Fibroblast of villous mesenchyme (primary cell): Measurements from ENCODE around the gene LNPEP. TPM values are rescaled to one million over a fixed set of nuclear protein-coding genes. Genes with fewer than 3 reads are reported as not detected.
"Not testable (repeated sequence)": the region's sequence is repeated elsewhere in the genome, so short reads cannot be mapped to it uniquely, and the experiment has no call there.

Source experiments
- DNase-seq: peaks from one replicate; pipeline ENCODE4 v3.0.0-alpha.2; 2010; ENCODE audit warnings: low read depth
- H3K4me3 ChIP-seq: 2 replicates; pipeline ENCODE4 v1.5.1; 2011; ENCODE audit warnings: low read depth, mild to moderate bottlenecking, low read length
- CTCF ChIP-seq: IDR thresholded peaks from 2 replicates; pipeline ENCODE4 v1.5.1; 2012; ENCODE audit warnings: low read depth, mild to moderate bottlenecking, low read length; ENCODE audit not compliant: insufficient read depth
- total RNA-seq: library from RNA; depleted of rRNA; stranded (reverse); fragments of >200 nt; gene quantifications from 2 replicates; pipeline ENCODE4 v1.2.3, GENCODE V29; 2012

Gene LNPEP
- total RNA-seq, 1 donor: 42.7 TPM

DNA sequence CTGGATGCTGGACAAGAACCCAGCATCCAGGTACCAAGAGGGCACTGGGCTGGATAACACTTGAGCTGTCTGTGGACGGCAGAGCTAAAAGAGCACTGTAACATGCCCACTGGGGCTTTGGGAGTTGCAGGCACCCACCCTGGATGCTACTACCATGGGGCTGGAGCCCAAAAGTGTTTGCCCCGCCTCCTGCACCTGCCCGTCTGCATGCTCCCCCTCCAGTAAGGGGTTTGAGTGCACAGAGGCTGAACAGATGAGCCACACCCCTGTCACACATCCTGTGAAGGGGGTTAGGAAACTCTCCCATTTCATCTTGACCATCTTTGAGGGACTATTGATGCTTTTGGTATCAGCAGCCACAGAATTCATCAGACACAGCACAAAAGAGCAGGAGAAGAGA is 137.5 kb downstream of the LNPEP start:
- H3K4me3 ChIP-seq: no peak overlapping the region
- TF ChIP-seq CTCF: no peak
- no peak for DNase-seq

DNA sequence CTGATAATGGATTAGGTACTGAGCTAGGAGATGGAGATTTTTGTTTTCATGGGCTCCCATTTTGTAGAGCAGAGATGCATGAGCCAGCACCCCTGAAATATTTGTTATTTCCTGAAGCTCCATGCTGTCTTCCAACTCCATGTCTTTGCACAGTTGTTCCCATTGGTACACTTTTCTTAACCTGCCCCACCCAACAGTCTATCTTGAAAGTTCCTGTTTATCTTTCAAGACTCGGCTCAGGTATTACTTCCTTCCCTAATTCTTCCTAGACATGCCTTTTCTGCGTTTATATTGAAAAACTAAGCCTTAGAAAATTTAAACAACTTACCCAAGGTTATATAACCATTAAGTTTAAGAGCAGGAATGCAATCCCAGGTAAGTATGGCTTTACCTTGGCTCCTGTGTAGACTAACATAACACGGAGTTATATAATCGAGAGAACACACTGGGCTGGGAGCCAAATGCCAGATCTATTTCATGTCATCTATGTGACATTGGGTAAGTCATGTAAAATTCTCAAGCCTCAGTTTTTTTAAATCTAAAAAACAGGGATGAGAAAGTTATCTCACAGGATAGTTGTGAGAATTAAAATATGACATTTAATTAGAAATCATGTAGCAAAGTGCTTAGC is 139.1 kb downstream of the LNPEP start:
- DNase-seq: no peak
- H3K4me3 ChIP-seq: no peak overlapping the region
- no peak for TF ChIP-seq CTCF

DNA sequence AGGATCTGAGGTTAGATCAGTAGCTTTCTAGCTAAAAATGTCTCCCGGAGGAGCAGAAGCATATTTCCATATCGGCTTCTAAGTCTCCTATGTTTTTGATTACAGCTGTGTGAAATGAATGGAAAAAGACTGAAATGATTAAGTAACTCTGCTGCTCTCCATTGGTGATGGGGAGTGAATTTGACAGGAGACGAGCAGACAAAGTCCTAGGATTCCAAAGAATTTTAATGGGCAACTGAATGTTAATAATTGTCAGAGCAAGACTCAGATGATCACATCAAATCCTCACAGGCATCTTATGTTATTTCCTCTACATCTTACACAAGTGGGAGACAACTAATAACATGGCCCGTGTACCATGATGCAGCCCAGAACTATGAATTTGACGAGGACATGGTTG is 139.8 kb downstream of the LNPEP start:
- no peak overlapping the region for H3K4me3 ChIP-seq
- no peak for DNase-seq
- no peak for TF ChIP-seq CTCF

DNA sequence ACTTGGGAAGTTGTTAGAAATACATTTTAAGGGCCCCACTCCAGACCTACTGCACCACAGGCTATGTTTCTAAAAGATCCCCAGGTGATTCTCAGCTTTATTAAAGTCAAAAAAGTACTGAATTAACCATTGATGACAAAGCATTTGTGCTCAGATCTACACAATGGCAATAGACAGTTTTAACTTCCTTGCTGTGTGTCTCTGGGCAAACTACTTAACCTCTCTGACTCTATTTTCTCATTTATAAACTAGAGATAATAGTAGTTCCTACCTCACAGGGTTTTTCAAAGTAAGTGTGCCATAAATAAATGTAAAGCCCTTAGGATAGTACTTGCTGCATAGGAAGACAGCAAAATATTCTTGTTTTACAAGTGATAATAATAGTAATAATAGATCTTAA is 140.2 kb downstream of the LNPEP start:
- no peak for TF ChIP-seq CTCF
- no peak for DNase-seq
- H3K4me3 ChIP-seq: no peak overlapping the region

- DNase-seq: no peak
- TF ChIP-seq CTCF: no peak
- H3K4me3 ChIP-seq: no peak overlapping the region
These were observed 141.4 kb downstream of the LNPEP start for GRCh38 chr5:97077246-97077645.

DNA sequence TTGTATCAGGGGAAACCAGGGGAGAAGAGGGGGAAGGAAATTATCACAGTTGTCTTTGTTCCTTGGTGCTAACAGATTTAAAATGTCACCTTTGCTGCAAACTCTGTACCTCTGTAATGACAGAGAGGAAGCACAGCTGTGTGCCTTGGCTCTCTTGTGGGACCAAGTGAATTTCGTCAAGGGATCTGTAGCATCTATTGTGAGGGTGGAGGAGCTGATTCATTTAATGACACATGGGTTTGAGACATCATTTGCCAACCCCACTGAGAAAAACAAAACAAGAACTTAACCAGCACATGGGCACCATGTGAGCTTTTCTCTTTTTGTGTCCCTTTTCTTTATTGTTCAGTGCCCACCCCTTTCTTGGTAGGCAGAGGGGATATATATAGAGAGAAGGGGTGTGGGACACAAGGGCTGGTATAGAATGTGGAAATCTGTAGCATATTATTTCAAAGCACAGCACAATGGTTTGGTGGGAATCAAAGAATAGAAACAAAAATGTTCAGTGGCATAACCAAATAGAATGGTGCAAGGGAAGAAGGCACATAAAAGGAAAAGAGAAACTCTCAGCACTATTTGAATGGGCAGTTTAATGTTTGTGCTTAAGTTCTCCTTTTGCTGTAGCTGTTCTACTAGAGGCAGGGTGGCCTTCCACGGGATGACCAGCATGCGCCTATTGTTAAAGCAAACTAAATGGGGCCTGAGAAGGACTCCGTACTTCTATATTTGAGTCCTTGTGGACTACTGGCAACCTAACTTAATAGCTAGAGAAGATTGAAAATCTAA is 143.3 kb downstream of the LNPEP start:
- H3K4me3 ChIP-seq: no peak overlapping the region
- no peak for DNase-seq
- no peak for TF ChIP-seq CTCF

- H3K4me3 ChIP-seq, DNase-seq: not testable (repeated sequence)
These were observed 149.0 kb downstream of the LNPEP start for GRCh38 chr5:97084782-97085458.
